Neural cell (in vitro differentiated cells): ENCODE results near the gene PNPLA1.

Source experiments
- EP300 ChIP-seq: fragments of 450-650 bp; conservative IDR thresholded peaks from 2 replicates; pipeline ENCODE4 v1.6.1; 2014; ENCODE audit warnings: antibody characterized with exemption, mild to moderate bottlenecking, moderate library complexity; ENCODE audit not compliant: poor library complexity, severe bottlenecking
- EZH2 ChIP-seq: fragments of 200-600, 300-800 bp; shearing (Covaris generic), sonication (generic); IDR thresholded peaks from 2 replicates; pipeline ENCODE4 v1.6.1; 2014; ENCODE audit warnings: antibody characterized with exemption, low read length, borderline replicate concordance, mild to moderate bottlenecking; ENCODE audit not compliant: insufficient read depth, poor library complexity, severe bottlenecking
- POLR2AphosphoS5 ChIP-seq: IDR thresholded peaks from 2 replicates; pipeline ENCODE4 v1.6.1; 2012
- RAD21 ChIP-seq: fragments of 450-650 bp; conservative IDR thresholded peaks from 2 replicates; pipeline ENCODE4 v1.6.1; 2014; ENCODE audit warnings: antibody characterized with exemption, mild to moderate bottlenecking, moderate library complexity
- TF ChIP-seq, protein P1 (sequence below): fragments of 450-650 bp; IDR thresholded peaks from 2 replicates; pipeline ENCODE4 v1.5.1; 2014; ENCODE audit warnings: antibody characterized with exemption, mild to moderate bottlenecking, moderate library complexity; ENCODE audit not compliant: poor library complexity, severe bottlenecking

DNA sequence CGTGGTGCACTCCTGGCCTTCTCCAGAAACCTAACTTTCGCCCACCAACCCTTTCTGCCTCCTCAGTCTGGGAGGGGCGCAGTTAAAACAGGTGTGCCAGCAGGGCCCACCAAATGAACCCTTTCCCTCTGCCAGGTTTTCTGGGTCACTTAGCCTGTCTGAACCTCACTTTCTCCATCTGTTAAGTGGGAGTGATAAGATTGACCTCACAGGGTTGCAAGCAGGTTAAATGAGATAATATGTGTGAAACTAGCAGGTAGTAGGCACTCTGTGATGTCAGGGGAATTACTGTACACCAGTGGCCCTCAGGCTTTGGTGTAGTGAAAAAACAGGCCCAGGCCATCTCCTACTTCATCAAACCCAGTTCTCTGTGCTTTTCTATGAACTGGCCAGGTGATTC, 52.7 kb downstream of the PNPLA1 start:
- TF ChIP-seq POLR2AphosphoS5 (no peak), EP300 (no peak), RAD21 (no peak), EZH2 (no peak)
- TF ChIP-seq, protein P1, sequence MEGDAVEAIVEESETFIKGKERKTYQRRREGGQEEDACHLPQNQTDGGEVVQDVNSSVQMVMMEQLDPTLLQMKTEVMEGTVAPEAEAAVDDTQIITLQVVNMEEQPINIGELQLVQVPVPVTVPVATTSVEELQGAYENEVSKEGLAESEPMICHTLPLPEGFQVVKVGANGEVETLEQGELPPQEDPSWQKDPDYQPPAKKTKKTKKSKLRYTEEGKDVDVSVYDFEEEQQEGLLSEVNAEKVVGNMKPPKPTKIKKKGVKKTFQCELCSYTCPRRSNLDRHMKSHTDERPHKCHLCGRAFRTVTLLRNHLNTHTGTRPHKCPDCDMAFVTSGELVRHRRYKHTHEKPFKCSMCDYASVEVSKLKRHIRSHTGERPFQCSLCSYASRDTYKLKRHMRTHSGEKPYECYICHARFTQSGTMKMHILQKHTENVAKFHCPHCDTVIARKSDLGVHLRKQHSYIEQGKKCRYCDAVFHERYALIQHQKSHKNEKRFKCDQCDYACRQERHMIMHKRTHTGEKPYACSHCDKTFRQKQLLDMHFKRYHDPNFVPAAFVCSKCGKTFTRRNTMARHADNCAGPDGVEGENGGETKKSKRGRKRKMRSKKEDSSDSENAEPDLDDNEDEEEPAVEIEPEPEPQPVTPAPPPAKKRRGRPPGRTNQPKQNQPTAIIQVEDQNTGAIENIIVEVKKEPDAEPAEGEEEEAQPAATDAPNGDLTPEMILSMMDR = no peak
